Loucy (cell line): ENCODE data around the gene PLEKHF1.

Experiments
- EZH2phosphoT487 ChIP-seq: fragments of 200-600 bp; IDR thresholded peaks from 2 replicates; pipeline ENCODE4 v1.6.1; 2018; ENCODE audit warnings: antibody characterized with exemption, mild to moderate bottlenecking, moderate library complexity, borderline replicate concordance
- TF ChIP-seq, protein P1 (sequence below): fragments of 200-600 bp; sonication (generic); conservative IDR thresholded peaks from 2 replicates; pipeline ENCODE4 v1.5.1; 2014; ENCODE audit warnings: mild to moderate bottlenecking, antibody characterized with exemption, low read length

DNA sequence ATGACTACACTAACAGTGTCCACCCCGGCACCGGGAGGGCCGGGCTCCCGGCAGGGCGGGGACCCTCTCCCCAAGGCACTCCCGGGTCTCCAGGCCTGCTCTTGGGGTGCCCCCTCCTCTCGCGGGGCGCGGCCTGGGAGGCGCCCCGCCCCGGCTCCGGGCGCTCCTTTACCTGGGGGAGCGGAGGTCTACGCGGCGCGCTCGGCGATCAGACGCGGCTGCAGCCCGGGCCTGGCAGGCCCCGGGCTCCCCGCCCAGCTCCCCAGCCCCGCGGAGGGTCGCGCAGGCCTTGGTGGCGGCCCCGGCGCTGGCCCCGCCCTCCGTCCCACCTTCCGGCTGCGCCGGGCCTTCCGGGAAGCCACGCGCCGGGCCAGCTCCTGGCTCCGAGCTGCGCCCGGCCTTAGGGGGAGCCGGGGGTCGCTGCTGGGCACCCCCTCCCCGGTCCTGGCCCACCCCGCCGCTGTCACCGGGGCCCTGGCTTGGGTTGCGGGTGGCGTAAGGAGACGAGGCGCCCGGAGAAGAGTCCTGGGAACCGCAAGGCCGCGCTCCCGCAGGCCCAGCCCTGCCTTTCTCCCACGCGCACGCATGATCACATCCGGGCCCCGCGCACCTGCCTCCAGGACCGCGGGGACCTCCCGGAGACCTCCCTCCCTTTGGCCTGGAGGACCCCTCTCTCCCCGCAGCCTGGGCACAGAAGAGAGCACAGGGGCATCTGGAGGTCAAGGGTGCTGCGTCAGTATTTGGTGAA, 49.9 kb downstream of the PLEKHF1 start, which contains the start of gene C19orf12:
- TF ChIP-seq, protein P1, sequence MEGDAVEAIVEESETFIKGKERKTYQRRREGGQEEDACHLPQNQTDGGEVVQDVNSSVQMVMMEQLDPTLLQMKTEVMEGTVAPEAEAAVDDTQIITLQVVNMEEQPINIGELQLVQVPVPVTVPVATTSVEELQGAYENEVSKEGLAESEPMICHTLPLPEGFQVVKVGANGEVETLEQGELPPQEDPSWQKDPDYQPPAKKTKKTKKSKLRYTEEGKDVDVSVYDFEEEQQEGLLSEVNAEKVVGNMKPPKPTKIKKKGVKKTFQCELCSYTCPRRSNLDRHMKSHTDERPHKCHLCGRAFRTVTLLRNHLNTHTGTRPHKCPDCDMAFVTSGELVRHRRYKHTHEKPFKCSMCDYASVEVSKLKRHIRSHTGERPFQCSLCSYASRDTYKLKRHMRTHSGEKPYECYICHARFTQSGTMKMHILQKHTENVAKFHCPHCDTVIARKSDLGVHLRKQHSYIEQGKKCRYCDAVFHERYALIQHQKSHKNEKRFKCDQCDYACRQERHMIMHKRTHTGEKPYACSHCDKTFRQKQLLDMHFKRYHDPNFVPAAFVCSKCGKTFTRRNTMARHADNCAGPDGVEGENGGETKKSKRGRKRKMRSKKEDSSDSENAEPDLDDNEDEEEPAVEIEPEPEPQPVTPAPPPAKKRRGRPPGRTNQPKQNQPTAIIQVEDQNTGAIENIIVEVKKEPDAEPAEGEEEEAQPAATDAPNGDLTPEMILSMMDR: no peak
- TF ChIP-seq EZH2phosphoT487: no peak
